ENCODE data around the gene COL27A1.

The COL27A1 gene

GRCh38 chr9:114348261-114348905 lies 193.0 kb downstream of the COL27A1 start:
- DNase-seq, result no peak

GRCh38 chr9:114348906-114349482 lies 193.7 kb downstream of the COL27A1 start:
- DNase-seq, result peak; percentile 90

GRCh38 chr9:114349713-114350480 lies 194.6 kb downstream of the COL27A1 start:
- no peak for DNase-seq

GRCh38 chr9:114350636-114351401 lies 195.5 kb downstream of the COL27A1 start:
- DNase-seq, result peak; percentile 9

- DNase-seq, result no peak
These were observed 196.6 kb downstream of the COL27A1 start for GRCh38 chr9:114351932-114352331.

GRCh38 chr9:114355821-114356220 lies 200.5 kb downstream of the COL27A1 start:
- DNase-seq, result no peak

- no peak for DNase-seq
These were observed 201.5 kb downstream of the COL27A1 start for GRCh38 chr9:114356792-114357191.

GRCh38 chr9:114357360-114357759 lies 202.0 kb downstream of the COL27A1 start:
- DNase-seq, result no peak

- no peak for DNase-seq
These were observed 202.6 kb downstream of the COL27A1 start for GRCh38 chr9:114357911-114358328.

GRCh38 chr9:114359801-114360200 lies 204.5 kb downstream of the COL27A1 start:
- DNase-seq, result no peak

- DNase-seq, result no peak
These were observed 206.2 kb downstream of the COL27A1 start for GRCh38 chr9:114361542-114361941.
